MG63 (cell line): ENCODE data around the gene KIAA1191. TPM values are rescaled to one million over a fixed set of nuclear protein-coding genes. Genes with fewer than 3 reads are reported as not detected.

Experiments
- DNase-seq: peaks from one replicate; pipeline ENCODE4 v3.0.0-alpha.2; 2020
- H3K27me3 ChIP-seq: fragments of 250-450 bp; sonication (Bioruptor Pico); 2 replicates; pipeline ENCODE4 v1.5.1; 2020; ENCODE audit warnings: mild to moderate bottlenecking, moderate library complexity
- H3K36me3 ChIP-seq: fragments of 250-450 bp; sonication (Bioruptor Pico); 2 replicates; pipeline ENCODE4 v1.5.1; 2020; ENCODE audit warnings: mild to moderate bottlenecking, moderate library complexity
- H3K4me3 ChIP-seq: fragments of 250-450 bp; sonication (Bioruptor Pico); 2 replicates; pipeline ENCODE4 v1.5.1; 2020; ENCODE audit warnings: mild to moderate bottlenecking, moderate library complexity
- H3K9me3 ChIP-seq: fragments of 250-450 bp; sonication (Bioruptor Pico); 2 replicates; pipeline ENCODE4 v1.5.1; 2020; ENCODE audit warnings: mild to moderate bottlenecking, moderate library complexity
- total RNA-seq: library from RNA; depleted of rRNA; stranded (reverse); fragments of >200 nt; shearing (Covaris generic); gene quantifications from 2 replicates; pipeline ENCODE4 v1.2.3, GENCODE V29; 2014; ENCODE audit warnings: low replicate concordance

The KIAA1191 gene
- total RNA-seq, 1 experiment from 2014 or later: 132 TPM

DNA sequence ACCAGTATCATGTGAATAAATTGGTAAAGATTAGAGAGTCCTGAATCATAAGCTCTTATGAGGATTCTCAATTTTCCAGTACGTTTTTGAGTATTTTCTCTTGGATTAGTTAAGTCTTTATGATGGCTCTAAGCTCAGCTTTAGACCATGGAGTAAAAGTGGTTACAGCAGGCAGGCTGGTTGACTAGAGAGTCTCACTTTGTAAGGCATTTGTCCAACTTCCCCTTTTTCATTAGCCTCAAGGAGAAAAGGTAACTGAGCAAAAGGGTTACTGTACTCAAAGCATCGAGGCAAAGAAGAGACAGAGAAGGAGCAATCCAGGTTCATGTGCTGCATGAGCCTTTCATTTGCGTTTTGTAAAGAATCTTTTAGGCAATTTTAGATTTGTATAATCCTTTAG, 18.3 kb upstream of the KIAA1191 start:
- no peaks in the 10 kb centered on the region for H3K9me3 ChIP-seq
- H3K36me3 ChIP-seq: peaks cover 56% of the 10 kb centered on the region
- DNase-seq: no peak
- H3K4me3 ChIP-seq: no peak overlapping the region
- H3K27me3 ChIP-seq: no peaks in the 10 kb centered on the region

DNA sequence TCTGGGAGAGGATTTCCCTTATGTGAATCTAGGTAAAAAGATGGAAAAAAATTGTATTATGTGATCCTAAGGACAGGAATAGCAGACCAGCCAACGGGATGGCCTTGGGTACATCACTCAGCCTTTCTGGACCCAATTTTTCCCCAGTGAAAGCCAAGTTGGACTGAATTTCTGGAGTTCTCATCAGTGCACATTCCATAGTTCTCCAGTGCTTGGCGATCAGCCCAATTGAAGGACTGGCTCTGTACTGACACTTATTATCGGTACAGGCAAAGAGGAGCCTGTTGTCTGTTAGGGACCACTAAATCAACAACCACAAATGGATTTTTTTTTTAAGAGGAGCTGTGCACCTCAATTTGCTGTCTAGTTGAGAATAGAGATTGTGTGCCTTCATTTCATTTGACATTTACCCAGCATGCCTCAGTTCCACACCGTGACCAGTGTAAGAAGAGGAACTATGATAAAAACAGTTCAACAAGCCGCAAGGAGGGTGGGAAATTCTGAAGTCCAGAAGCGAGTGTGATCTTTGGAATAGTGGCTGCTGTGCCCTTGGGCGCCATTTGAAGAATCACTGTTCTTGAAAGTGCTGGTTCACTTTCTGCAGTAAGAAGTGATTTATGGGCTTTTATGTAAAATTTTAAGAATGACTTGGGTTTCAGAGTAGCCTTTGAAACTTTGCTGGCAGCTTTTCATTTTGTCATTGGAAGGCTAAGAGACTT, 11.7 kb upstream of the KIAA1191 start:
- Histone ChIP-seq H3K27me3 (no peaks in the 10 kb centered on the region), H3K9me3 (no peaks in the 10 kb centered on the region), H3K4me3 (no peak overlapping the region), H3K36me3 (no peaks in the 10 kb centered on the region; the same call in none of the 2 replicates)
- no peak for DNase-seq

DNA sequence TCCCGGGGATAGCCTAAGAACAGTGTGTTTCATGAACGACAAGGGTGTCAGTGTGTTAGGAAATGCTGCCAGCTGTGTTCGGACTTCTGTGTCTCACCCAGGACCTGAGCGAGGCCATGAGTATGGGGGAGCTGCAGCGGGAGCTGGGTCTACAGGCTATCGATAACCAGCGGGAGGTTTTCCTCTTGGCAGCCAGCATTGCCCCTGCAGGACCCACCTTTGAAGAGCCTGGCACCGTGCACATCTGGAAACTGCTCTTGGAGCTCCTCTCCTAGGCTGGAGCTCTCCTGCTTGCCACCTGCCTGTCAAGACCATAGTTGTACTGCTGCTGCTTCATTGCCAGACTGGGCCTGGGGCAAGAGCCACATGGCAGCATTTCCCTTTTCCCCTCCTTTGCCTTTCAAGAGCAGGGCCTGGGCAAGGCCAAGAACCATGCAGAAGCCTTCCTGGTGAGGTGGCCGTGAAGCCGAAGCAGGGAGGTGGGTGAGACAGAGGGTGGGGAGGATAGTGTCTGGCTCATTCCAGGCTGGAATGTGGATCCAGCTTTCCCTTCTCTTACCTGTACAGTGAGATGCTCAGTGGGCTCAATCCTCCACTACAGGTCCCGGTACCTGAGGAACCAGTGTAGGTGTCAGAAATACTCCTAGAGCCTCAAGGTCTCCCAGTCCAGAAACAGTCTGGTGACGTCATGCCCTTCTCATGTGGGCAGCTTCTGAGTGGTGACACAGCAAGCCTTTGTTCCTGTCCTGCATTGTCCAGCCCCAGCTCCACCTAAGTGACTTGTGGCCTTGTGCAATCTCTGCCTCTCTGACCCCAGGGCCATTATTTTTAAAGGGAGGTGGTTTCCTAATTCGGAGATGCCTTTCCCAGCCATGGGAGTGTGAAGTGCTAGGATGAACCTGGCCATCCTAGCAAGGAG, 10.3 kb upstream of the KIAA1191 start:
- H3K27me3 ChIP-seq: no peaks in the 10 kb centered on the region
- DNase-seq: no peak
- H3K9me3 ChIP-seq: no peaks in the 10 kb centered on the region
- no peak overlapping the region for H3K4me3 ChIP-seq
- no peaks in the 10 kb centered on the region; the same call in 1 of the 2 replicates for H3K36me3 ChIP-seq

DNA sequence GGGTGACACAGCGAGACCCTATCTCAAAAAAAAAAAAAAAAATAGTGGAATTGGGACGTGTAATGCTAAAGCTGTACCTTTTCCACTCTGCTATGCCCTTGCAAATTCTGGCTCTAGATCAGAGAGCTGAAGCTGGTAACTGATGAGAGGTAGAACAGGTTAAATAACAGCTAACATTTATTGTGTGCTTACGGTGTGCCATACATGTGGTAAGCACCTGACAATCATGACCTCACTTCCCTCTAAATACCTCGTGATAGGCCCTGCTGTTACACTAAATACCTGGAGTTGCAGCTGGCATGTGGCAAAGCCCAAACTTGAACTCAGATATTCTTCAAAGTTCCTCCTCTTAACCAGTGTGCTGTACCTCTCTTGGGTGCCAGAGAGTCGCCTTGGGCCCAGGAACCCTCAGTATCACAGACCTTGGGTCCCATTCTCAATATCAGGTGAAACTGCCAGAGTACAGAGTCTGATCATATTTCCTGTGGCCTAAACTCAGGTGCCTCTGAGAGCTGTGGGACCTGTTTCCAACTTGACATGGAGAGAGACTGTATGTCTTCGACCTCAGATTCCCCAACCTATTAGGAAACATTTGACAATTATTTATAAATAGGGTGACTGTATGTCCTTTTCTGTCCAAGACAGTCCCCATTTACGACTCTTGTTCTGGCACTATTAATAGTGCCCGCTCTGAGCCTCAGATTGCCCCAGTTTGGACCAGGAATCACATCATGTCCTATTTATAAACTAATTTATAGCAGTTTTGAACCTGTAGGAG, 8.6 kb upstream of the KIAA1191 start:
- Histone ChIP-seq H3K9me3 (no peaks in the 10 kb centered on the region), H3K4me3 (no peak overlapping the region), H3K36me3 (no peaks in the 10 kb centered on the region; the same call in 1 of the 2 replicates), H3K27me3 (peaks cover 6% of the 10 kb centered on the region)
- DNase-seq: no peak

DNA sequence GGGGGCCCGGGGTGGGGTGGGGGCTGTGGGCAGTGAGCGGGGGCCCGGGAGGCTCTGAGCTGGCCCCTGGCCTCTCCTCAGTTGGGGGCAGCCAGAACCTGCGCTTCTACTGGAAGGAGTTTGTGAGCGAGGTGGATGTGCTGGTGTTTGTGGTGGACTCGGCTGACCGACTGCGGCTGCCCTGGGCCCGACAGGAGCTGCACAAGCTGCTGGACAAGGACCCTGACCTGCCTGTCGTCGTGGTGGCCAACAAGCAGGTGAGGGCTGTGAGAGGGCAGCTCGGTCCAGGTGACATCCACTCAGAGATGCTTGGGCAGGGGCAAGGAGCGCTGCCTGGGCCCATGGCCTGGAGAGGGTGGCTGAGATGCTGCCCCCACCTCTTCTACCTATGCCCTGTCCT, 7.2 kb upstream of the KIAA1191 start:
- no peaks in the 10 kb centered on the region for H3K9me3 ChIP-seq
- no peak overlapping the region for H3K4me3 ChIP-seq
- H3K27me3 ChIP-seq: peaks cover 6% of the 10 kb centered on the region
- no peak for DNase-seq
- H3K36me3 ChIP-seq: no peaks in the 10 kb centered on the region; the same call in 1 of the 2 replicates

DNA sequence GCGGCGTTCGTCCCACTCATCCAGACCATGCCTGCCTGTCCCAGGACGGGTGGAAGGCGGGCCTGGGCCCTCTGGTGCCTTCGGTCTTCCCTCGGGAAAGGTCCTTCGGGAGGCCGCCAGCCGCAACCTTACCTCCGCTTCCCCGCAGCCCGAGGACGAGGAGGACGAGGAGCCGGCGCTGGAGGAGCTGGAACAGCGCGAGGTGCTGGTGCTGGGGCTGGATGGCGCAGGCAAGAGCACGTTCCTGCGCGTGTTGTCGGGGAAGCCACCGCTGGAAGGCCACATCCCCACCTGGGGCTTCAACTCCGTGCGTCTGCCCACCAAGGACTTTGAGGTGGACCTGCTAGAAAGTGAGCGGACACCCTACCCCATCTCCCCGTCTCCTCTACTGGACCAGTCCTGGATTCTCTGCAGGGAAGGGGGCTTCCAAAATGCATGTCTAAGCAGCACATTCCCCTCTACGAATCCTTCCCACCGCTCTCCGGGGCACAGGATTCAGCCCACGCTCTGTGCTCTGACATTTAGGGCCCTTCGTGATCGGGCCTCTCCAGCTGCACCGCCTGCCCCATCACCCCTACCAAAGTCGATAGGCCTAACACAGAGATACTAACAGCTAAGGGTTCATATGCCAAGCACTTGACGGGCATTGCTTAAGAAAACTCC, 4.8 kb upstream of the KIAA1191 start:
- DNase-seq: no peak
- H3K9me3 ChIP-seq: no peaks in the 10 kb centered on the region
- H3K27me3 ChIP-seq: peaks cover 6% of the 10 kb centered on the region
- peaks cover 2% of the 10 kb centered on the region; the same call in 1 of the 2 replicates for H3K36me3 ChIP-seq
- H3K4me3 ChIP-seq: peak overlapping the region; percentile 41

DNA sequence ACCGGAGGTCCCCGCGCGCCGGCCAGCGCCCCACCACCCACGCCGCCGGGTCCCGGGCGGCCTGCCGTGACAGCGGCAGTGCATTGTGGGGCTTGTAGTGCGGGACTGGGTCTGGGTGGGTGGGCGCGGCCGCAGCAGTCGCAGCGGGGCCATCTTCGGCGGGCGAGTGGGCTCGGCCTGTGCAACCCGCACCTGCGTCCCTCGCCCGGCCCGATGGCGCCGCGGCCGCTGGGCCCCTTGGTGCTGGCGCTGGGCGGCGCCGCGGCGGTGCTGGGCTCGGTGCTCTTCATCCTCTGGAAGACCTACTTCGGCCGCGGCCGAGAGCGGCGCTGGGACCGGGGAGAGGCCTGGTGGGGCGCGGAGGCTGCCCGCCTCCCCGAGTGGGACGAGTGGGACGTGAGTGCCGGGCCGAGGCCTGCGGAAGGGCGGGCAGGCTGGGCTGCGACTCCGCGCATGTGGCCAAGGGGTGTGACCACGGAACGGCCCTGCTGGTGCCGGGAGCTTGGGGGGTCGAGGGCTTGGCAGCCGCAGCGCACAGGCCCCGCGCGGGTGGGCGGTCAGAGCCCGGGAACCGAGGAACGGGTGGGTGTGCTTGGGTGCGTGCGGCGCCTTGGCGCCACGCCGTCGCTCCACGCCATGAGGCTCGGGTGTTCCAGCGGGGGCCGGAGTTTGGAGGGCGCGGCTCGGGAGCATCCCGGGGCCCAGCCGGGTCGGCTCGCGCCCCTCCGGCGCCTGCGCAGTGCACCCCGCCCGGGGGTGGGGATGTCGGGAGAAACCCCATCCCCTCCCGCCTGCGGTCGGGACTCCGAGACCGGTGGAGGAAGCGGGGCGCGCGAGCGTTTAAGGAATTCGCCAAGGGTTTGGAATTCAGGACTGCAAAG, 4.0 kb upstream of the KIAA1191 start, which contains the start of gene ARL10:
Gene ARL10 (plus strand): TSS at position 137 of the 881 bp plus-strand sequence. CDS start 77 bp downstream, at position 214.
- peak; percentile 28 for DNase-seq

DNA sequence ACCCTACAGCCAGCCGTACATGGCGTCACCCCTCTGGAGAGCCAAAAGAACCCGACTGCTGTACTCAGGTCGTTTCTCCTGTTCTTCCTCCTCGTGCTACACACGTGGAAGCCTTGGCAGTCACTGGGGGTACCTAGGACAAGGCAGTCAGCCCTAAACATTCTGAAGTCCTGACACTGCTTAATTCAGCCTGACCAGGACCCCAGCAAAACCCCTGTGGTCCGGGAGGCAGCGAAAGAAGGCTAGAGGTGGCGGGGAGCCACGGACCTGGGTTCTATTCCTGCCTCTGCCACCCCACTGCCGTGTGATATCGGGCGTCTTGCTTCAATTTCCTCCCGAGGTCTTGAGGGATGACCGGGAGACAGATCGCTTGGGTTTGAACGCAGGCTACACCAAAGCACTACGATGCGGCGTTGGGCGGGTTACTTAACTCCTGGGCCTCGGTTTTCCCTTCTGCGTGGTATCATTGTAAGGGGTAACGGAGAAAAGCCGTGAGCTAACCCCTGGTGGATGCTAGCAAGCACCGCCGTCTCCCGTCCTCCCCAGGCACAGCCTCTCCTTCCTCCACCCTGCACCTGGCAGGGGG, 3.3 kb upstream of the KIAA1191 start:
- H3K36me3 ChIP-seq: peaks cover 4% of the 10 kb centered on the region
- H3K27me3 ChIP-seq: peaks cover 6% of the 10 kb centered on the region
- H3K9me3 ChIP-seq: no peaks in the 10 kb centered on the region
- H3K4me3 ChIP-seq: peak overlapping the region; percentile 41
- DNase-seq: no peak

More for the DNA sequence above, 4.0 kb upstream of the KIAA1191 start, which contains the start of gene ARL10:
- Histone ChIP-seq H3K9me3 (no peaks in the 10 kb centered on the region), H3K4me3 (peak within 1 kb of the TSS; percentile 41), H3K27me3 (peaks cover 6% of the 10 kb centered on the region), H3K36me3 (peaks cover 4% of the 10 kb centered on the region; the same call in 1 of the 2 replicates)

DNA sequence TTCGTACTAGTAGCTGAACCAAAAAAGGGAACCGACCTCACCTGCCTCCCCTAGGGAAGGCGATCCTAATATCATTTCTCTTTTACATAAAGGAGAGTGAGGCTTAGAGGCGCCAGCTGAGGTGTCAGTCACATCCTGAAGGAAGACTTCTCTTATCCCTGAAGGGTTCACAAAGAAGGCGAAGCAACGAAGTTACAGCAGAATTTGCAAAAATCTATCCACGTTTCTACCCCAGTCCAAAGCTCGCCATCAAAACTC, 598 bp upstream of the KIAA1191 start:
- Histone ChIP-seq H3K9me3 (no peaks in the 10 kb centered on the region), H3K36me3 (peaks cover 28% of the 10 kb centered on the region), H3K4me3 (peak overlapping the region; percentile 95), H3K27me3 (peaks cover 6% of the 10 kb centered on the region)
- no peak for DNase-seq

DNA sequence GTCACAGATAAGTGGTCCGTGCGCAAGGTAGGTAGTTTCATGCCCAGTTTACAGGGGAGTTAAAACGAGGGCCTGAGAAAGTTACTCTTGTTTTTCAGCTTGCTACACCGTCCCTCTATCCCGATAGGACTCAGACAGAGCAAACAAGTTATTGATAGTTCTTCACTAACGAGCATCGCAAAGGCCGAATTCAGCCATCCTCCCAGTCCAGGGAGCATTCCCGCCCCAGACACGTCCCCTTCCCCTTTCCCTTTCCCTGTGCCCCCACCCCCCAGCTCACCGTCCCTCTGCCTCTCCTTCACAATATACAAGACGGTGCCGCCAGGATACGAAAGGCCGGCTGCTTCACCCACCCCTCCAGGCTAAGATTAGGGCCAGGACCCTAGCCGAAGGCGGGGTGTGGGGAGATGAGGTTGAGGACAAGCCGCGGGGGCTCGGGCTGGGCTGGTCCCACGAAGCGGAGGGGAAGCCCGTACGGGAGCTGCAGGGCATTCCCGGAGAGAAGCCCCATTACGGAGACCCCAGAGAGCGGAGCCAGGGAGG, 599 bp downstream of the KIAA1191 start:
- peak; percentile 34 for DNase-seq
- Histone ChIP-seq H3K9me3 (no peaks in the 10 kb centered on the region), H3K27me3 (peaks cover 5% of the 10 kb centered on the region), H3K4me3 (peak overlapping the region; percentile 95), H3K36me3 (peaks cover 39% of the 10 kb centered on the region)

DNA sequence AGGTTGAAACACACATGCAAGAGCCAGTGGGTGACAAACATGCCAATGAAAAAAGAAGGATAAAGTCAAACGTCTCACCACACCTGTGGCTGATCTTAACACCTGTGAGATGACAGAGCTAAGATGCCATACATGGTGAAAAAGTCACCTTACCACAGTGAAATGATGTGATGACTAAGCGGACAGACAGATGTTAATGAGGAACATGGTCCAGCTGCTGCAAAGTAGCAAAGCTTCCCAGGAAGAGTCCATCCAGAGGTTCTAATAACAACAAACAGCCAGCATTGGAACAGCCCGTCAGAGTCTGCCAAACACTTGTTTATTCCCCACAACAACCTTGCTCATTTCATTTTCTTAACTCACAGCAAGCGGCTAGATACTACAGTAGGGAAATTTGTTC, 1.9 kb downstream of the KIAA1191 start:
- peaks cover 50% of the 10 kb centered on the region for H3K36me3 ChIP-seq
- H3K9me3 ChIP-seq: no peaks in the 10 kb centered on the region
- peak; percentile 31 for DNase-seq
- H3K27me3 ChIP-seq: no peaks in the 10 kb centered on the region
- H3K4me3 ChIP-seq: no peak overlapping the region; the same call in 1 of the 2 replicates

DNA sequence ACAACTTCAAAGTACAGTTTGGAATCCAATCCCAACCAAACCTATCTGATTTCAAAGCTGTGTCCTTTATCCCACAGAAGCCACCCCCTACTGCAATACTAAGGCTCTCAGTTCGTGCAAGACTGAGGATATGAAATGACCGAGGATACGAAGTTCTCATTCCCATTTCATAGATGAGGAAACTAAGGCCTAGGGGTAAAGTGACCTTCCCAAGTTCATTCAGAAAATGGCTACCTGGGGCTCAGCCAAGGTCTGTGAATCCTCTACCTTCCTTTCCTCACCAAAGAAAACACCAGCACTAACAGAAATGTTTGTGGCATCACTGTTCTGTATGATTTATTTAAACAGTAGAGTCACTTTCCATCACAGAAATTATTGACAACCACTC, 5.4 kb downstream of the KIAA1191 start:
- Histone ChIP-seq H3K27me3 (no peaks in the 10 kb centered on the region), H3K9me3 (no peaks in the 10 kb centered on the region), H3K36me3 (peaks cover 81% of the 10 kb centered on the region), H3K4me3 (no peak overlapping the region)
- DNase-seq: no peak

DNA sequence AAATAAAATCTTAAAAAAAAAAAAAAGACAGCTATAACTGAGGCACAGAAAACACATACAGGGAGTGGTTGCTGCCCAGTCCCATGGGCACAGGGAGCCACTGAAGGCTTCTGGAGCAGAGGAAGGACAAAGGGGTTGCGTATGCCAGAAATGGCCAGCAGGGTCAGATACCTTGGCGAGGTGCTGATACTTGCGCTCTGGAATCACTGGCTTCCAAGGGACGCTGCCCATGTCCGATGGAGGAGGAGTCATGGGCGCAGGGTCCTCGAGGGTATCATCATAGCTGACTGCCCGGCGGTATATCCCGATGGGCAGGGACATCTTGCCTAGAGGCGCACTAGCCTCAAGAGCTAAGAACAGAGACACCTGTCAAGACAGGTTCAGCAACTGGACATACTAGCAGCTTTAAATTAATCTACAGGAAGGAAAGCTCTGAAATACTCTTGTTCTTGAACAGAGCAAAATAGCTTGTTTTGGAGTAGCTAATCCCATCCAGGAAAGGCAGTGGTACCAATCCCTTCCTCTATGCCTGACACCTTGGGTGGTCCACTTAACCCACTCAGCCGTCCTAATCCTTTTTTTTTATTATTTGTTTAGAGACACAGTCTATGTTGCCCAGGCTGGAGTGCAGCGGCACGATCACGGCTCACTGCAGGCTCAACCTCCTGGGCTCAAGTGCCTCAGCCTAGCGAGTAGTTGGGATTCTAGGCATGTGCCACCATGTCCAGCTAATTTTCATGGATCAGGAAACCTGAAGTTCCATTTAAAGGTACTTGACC, 6.0 kb downstream of the KIAA1191 start:
- Histone ChIP-seq H3K9me3 (no peaks in the 10 kb centered on the region), H3K27me3 (no peaks in the 10 kb centered on the region), H3K36me3 (peaks cover 84% of the 10 kb centered on the region), H3K4me3 (no peak overlapping the region)
- DNase-seq: no peak

DNA sequence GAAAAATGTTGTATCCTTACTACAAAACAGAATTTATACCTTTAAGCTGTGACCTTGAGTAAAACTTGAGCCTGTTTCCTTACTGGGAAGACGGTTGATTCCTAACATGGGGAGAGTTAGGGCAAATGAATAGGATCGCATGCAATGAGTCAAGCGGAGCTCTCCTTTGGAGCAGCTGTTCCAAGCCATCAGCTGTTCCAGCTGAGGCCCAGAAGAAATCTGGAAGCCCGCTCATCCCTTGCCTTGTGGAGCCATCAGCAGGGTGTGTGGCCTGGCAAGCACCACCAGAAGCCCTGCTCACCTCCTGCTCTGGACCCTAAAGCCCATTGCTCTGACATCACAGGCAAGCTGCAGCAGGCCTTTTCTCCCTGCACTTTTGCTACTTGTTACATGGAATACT, 8.0 kb downstream of the KIAA1191 start:
- no peak for DNase-seq
- H3K36me3 ChIP-seq: peaks cover 95% of the 10 kb centered on the region
- no peak overlapping the region for H3K4me3 ChIP-seq
- no peaks in the 10 kb centered on the region for H3K27me3 ChIP-seq
- no peaks in the 10 kb centered on the region for H3K9me3 ChIP-seq
